Umbilical cord (tissue), 2 donors: ENCODE results near the gene RNPEPL1. TPM values are rescaled to one million over a fixed set of nuclear protein-coding genes. Genes with fewer than 3 reads are reported as not detected.
"Not testable (repeated sequence)": the region's sequence is repeated elsewhere in the genome, so short reads cannot be mapped to it uniquely, and the experiment has no call there.

Experiments used
- DNase-seq: peaks from one replicate; pipeline ENCODE4 v3.0.0-alpha.2; 2015; ENCODE audit warnings: low spot score
- total RNA-seq: library from RNA; depleted of rRNA; stranded (reverse); fragments of >200 nt; gene quantifications from one replicate; pipeline ENCODE4 v1.2.3, GENCODE V29; 2014; ENCODE audit warnings: low replicate concordance; ENCODE audit not compliant: insufficient read depth

RNPEPL1 gene
- total RNA-seq, 1 donor from 2014 or later, result 16.6 TPM

GRCh38 chr2:240603081-240603835 lies 35.0 kb downstream of the RNPEPL1 start:
- no peak for DNase-seq

- DNase-seq, result no peak
These were observed 35.6 kb downstream of the RNPEPL1 start for GRCh38 chr2:240603846-240604245.

DNA sequence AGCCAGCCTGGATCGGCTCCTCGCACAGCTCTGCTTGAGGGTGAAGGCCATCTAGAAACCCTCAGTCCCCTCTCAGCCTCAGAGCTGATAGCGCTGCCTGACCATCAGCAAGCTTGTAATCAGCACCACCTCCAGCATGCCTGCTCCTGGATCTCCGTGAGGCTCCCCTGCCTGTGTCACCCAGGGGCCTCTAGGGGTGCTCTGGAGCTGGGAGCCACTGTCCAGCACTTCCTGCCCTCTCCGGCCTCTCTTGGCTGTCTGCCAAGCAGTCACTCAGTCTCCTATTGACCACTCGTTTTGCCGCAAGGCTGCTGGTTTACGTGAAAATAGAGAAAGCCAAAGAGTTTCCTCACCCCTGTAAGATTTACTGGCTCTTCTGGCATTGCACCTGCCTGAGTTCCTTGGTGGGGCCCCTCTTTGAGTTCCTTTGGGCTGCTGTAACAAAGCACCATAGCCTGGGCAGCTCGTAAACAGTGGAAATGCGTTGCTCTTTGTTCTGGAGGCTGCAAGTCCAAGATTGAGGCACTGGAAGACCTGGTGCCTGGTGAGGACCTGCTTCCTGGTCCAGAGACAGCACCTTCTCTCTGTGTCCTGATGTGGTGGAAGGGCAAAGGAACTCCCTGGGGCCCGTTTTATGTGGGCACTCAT lies 36.1 kb downstream of the RNPEPL1 start:
- DNase-seq, result peak; percentile 41

DNA sequence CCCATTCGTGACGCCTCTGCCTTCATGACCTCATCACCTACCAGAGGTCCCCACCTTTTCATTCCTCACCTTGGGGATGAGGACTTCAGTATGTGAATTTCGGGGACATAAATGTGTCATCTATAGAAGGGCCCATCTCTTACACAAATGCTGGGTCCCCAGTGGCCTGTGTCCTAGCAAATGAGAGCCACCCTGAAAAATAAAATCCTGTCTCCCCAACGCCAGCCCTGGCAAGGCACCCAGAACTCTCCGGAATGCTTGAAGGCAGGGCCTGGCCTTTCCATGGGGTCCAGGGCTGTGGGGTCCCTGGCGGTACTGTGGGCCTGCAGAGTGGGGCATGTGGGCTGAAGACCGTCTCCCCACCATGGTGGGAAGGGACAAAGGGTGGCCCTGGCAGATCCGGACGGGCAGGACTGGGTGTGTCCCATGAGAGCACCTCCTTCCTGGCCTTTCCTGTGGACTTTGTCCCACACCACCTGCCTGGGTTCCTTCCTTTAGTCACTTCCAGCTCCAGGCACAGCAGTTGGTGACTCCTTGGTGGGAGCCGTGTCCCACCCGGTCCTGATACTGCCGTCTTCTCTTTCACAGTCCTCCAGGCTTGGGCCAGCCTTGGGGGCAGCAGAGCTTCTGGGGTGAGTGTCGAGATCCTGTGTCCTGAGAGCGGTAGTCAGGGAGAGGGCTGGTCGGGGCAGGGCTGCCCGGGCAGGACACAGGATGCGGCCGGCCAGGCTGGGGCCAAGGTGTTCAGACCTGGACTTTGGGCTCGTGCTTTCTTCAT lies 36.8 kb downstream of the RNPEPL1 start:
- DNase-seq, result no peak

DNA sequence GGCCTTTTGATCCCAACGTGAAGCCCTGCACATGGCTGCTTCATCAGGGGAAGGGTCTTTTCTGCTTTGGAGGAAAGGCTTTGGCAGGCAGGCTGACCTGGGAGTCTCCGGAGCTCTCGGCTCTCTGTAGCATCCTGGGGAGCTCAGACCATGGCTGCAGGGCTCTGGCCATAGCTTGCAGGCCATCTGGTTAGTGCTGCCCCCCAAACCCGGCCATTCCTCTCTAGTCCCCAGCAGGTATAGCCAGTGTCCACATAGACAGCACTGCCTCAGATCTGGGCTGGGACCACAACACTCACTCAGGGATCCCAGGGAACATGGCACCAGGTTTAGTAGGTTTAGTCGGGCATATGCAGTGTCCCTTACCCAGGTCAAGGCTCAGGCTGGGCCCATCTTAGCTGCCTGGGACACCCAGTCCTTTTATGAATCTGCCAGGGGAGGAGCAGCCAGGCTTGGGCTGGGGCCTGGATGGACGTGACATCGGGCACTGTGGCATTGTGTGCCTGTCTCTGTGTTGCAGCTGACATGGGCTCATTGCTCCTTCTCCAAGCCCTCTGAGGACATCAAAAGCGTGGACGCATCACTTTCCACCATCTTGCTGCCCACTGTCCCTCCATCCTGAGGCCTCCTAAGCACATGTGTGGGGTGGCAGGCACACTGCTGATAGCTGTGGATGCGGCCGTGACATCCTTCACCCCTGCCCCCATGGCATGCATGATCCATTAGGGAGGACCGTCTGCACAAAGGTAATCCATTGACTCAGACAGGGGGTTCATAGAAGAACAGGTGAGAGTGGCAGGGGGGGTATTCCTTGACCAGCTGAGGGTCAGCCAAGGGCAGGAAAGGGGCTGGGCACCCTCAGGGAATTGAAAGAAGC lies 37.8 kb downstream of the RNPEPL1 start:
- DNase-seq, result no peak

- DNase-seq, result no peak
These were observed 43.4 kb downstream of the RNPEPL1 start for GRCh38 chr2:240611601-240612210.

GRCh38 chr2:240613781-240614180 lies 45.5 kb downstream of the RNPEPL1 start:
- DNase-seq, result no peak

DNA sequence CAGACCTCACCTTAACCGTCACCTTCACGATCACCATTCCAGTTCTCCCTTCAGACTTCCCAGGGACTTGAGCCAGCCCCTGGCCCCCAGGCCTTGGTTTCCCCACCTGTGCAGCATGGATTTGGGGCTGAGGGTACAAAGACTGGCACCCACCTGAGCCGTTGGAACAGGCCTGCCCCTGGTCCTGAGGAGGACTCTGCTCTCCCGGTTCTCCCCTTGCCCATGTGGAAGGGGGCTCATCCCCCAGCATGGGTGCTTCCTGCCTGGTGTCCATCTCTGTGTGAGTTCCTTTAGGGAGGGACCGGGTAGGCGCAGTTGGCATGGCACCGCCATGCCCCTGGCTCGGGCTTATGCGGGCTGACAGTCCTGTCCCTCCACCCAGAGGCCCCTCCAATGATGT lies 46.1 kb downstream of the RNPEPL1 start:
- DNase-seq, result no peak

GRCh38 chr2:240615396-240615795 lies 47.1 kb downstream of the RNPEPL1 start:
- DNase-seq, result no peak

- DNase-seq, result no peak
These were observed 47.7 kb downstream of the RNPEPL1 start for GRCh38 chr2:240615820-240616547.

GRCh38 chr2:240616860-240617666 lies 48.8 kb downstream of the RNPEPL1 start:
- DNase-seq, result not testable (repeated sequence)

DNA sequence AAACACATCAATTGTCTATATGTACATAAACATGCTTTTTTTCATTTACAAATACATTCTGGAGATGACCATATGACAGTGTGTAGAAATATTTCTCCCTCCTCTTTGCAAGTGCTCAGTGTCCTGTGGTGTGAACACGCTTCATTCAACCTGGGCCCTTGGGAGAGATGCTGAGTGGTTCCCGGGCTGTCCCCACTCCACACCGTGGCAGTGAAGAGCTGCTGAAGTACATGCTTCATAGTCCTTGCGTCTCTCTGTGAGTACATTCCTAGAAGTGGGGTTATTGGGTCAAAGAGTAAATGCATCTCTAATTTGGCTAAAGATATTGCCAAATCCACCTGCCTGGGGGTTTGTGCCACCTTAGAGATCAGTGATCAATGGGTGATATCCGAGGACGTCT lies 50.5 kb downstream of the RNPEPL1 start:
- DNase-seq, result no peak

GRCh38 chr2:240619506-240620148 lies 51.3 kb downstream of the RNPEPL1 start:
- no peak for DNase-seq

DNA sequence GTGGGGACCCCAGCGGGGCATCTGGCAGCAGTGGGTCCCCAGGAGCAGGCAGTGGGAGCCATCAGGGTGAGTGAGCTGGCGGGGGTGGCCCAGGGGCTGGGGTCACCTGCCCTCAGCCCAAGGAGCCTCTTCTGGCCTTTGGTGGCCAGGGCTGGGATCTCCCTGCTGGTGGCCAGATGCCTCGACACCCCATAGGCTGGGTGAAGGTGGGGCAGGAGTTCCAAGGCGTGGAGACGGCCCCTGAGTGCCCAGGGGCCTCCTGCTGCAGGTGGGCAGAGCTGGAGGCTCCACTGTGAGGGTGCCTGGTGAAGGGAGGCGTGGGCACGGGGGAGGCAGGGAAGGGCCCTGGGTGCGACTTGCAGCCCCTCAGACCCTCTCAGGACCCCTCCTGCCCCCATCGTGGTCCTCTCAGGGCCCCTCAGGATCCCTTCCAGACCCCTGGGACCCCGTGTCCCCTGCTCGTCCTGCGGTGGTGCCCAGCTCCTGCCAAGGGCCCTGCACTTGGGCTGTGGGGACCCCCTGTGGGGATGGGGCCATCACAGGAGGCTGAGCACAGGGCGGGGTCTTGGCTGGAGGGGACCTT lies 52.0 kb downstream of the RNPEPL1 start:
- DNase-seq, result no peak

DNA sequence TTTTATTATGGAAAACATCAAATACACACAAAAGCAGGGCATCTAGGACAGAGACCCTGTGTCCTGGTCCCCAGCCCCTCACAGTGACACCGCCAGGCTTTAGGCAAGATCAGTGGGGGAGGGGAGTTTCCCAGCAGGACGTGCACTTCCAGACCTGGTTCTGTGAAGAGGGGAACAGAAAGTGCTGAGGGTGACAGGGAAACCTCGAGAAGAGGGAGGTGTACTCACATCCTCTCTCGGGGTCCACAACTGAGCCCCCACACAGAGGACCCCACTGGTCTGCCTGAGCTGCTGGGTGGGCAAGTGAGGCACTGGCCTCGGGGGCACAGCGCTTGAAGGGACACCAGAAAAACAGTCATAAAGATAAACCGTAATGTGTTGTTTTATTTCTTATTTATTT lies 52.6 kb downstream of the RNPEPL1 start:
- no peak for DNase-seq

GRCh38 chr2:240622060-240622411 lies 53.8 kb downstream of the RNPEPL1 start:
- no peak for DNase-seq

GRCh38 chr2:240622531-240623235 lies 54.4 kb downstream of the RNPEPL1 start:
- DNase-seq, result no peak

DNA sequence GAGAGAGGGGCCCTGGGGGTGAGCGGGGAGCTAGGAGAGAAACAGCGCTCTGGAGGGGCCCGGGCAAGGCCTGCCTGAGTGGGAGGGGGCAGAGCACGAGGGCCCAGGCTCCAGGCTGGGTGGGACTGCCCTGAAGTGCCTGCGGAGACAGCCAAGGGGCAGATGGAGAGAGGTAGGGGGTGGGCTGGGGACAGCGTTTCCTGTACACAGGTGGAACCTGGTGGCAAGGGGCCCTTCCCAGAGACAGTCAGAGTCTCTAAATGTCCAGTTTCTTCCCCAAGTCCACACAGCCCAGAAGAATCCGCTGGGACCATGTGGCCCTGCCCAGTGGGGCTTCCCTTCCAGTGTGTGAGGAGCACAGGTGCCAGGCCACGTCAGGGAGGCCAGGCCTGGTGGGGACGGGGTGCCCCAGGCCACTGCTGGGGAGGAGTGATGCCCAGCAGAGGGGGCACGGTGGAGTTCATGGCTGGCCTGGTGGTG lies 55.3 kb downstream of the RNPEPL1 start:
- DNase-seq, result no peak
